ENCODE measurements around the gene FBN1.

- TF ChIP-seq, protein P1, sequence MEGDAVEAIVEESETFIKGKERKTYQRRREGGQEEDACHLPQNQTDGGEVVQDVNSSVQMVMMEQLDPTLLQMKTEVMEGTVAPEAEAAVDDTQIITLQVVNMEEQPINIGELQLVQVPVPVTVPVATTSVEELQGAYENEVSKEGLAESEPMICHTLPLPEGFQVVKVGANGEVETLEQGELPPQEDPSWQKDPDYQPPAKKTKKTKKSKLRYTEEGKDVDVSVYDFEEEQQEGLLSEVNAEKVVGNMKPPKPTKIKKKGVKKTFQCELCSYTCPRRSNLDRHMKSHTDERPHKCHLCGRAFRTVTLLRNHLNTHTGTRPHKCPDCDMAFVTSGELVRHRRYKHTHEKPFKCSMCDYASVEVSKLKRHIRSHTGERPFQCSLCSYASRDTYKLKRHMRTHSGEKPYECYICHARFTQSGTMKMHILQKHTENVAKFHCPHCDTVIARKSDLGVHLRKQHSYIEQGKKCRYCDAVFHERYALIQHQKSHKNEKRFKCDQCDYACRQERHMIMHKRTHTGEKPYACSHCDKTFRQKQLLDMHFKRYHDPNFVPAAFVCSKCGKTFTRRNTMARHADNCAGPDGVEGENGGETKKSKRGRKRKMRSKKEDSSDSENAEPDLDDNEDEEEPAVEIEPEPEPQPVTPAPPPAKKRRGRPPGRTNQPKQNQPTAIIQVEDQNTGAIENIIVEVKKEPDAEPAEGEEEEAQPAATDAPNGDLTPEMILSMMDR (conservative IDR thresholded peaks at IDR 0.05; ENCODE audit: low read depth in 2 of 2), result no peak
- TF ChIP-seq POLR2AphosphoS5 (IDR thresholded peaks at IDR 0.05; ENCODE audit: low read depth) (no peak), EZH2phosphoT487 (IDR thresholded peaks at IDR 0.05; ENCODE audit: unreplicated experiment) (no peak)
- TF ChIP-seq, protein P2, sequence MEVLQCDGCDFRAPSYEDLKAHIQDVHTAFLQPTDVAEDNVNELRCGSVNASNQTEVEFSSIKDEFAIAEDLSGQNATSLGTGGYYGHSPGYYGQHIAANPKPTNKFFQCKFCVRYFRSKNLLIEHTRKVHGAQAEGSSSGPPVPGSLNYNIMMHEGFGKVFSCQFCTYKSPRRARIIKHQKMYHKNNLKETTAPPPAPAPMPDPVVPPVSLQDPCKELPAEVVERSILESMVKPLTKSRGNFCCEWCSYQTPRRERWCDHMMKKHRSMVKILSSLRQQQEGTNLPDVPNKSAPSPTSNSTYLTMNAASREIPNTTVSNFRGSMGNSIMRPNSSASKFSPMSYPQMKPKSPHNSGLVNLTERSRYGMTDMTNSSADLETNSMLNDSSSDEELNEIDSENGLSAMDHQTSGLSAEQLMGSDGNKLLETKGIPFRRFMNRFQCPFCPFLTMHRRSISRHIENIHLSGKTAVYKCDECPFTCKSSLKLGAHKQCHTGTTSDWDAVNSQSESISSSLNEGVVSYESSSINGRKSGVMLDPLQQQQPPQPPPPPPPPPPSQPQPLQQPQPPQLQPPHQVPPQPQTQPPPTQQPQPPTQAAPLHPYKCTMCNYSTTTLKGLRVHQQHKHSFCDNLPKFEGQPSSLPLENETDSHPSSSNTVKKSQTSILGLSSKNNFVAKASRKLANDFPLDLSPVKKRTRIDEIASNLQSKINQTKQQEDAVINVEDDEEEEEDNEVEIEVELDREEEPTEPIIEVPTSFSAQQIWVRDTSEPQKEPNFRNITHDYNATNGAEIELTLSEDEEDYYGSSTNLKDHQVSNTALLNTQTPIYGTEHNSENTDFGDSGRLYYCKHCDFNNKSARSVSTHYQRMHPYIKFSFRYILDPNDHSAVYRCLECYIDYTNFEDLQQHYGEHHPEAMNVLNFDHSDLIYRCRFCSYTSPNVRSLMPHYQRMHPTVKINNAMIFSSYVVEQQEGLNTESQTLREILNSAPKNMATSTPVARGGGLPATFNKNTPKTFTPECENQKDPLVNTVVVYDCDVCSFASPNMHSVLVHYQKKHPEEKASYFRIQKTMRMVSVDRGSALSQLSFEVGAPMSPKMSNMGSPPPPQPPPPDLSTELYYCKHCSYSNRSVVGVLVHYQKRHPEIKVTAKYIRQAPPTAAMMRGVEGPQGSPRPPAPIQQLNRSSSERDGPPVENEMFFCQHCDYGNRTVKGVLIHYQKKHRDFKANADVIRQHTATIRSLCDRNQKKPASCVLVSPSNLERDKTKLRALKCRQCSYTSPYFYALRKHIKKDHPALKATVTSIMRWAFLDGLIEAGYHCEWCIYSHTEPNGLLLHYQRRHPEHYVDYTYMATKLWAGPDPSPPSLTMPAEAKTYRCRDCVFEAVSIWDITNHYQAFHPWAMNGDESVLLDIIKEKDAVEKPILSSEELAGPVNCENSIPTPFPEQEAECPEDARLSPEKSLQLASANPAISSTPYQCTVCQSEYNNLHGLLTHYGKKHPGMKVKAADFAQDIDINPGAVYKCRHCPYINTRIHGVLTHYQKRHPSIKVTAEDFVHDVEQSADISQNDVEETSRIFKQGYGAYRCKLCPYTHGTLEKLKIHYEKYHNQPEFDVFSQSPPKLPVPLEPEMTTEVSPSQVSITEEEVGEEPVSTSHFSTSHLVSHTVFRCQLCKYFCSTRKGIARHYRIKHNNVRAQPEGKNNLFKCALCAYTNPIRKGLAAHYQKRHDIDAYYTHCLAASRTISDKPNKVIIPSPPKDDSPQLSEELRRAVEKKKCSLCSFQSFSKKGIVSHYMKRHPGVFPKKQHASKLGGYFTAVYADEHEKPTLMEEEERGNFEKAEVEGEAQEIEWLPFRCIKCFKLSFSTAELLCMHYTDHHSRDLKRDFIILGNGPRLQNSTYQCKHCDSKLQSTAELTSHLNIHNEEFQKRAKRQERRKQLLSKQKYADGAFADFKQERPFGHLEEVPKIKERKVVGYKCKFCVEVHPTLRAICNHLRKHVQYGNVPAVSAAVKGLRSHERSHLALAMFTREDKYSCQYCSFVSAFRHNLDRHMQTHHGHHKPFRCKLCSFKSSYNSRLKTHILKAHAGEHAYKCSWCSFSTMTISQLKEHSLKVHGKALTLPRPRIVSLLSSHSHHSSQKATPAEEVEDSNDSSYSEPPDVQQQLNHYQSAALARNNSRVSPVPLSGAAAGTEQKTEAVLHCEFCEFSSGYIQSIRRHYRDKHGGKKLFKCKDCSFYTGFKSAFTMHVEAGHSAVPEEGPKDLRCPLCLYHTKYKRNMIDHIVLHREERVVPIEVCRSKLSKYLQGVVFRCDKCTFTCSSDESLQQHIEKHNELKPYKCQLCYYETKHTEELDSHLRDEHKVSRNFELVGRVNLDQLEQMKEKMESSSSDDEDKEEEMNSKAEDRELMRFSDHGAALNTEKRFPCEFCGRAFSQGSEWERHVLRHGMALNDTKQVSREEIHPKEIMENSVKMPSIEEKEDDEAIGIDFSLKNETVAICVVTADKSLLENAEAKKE (CRISPR knock-in tag; IDR thresholded peaks at IDR 0.05), result no peak
Measured at GRCh38 chr15:48516121-48516520, 129.4 kb downstream of the FBN1 start.
